Body of pancreas (tissue), 4 donors: ENCODE results near the gene MAGI1.

ENCODE experiments used
- CTCF ChIP-seq, 7 experiments: fragments of 450-650 bp in 4 of 7; fragments of 200-600 bp in 3 of 7; sonication (generic) in 3 of 7; IDR thresholded peaks; one replicate each; pipeline ENCODE4 v1.5.1; 2016 to 2019; ENCODE audit warnings: antibody characterized with exemption in 7 of 7
- POLR2A ChIP-seq, 3 donors: fragments of 450-650 bp; IDR thresholded peaks; one replicate each; pipeline ENCODE4 v1.6.1; 2016; ENCODE audit warnings: antibody characterized with exemption in 3 of 3, mild to moderate bottlenecking in 2 of 3

GRCh38 chr3:65584002-65584401 lies 454.7 kb downstream of the MAGI1 start:
- TF ChIP-seq CTCF (IDR thresholded peaks at IDR 0.05) = no peak
- no peak for TF ChIP-seq POLR2A (IDR thresholded peaks at IDR 0.05)
